ENCODE measurements around the gene SP100.

The SP100 gene

GRCh38 chr2:230512955-230513748 is 97.2 kb downstream of the SP100 start:
- no peak overlapping the region for H3K4me3 ChIP-seq (ENCODE audit: low read length)
- DNase-seq (ENCODE audit: low read depth, low spot score): no peak

GRCh38 chr2:230520061-230520874 is 104.3 kb downstream of the SP100 start:
- DNase-seq (ENCODE audit: low read depth, low spot score): no peak
- no peak overlapping the region for H3K4me3 ChIP-seq (ENCODE audit: low read length)

GRCh38 chr2:230520875-230521155 is 104.8 kb downstream of the SP100 start:
- no peak for DNase-seq (ENCODE audit: low read depth, low spot score)
- H3K4me3 ChIP-seq (ENCODE audit: low read length): no peak overlapping the region

- no peak for DNase-seq (ENCODE audit: low read depth, low spot score)
- no peak overlapping the region for H3K4me3 ChIP-seq (ENCODE audit: low read length)
Measured at GRCh38 chr2:230521386-230521785, 105.4 kb downstream of the SP100 start.

- no peak overlapping the region for H3K4me3 ChIP-seq (ENCODE audit: low read length)
- no peak for DNase-seq (ENCODE audit: low read depth, low spot score)
Measured at GRCh38 chr2:230525682-230526081, 109.7 kb downstream of the SP100 start.

GRCh38 chr2:230537531-230537976 is 121.6 kb downstream of the SP100 start:
- H3K4me3 ChIP-seq (ENCODE audit: low read length): no peak overlapping the region
- no peak for DNase-seq (ENCODE audit: low read depth, low spot score)

- no peak for DNase-seq (ENCODE audit: low read depth, low spot score)
- no peak overlapping the region for H3K4me3 ChIP-seq (ENCODE audit: low read length)
Measured at GRCh38 chr2:230540332-230540731, 124.3 kb downstream of the SP100 start.

- no peak overlapping the region for H3K4me3 ChIP-seq (ENCODE audit: low read length)
- no peak for DNase-seq (ENCODE audit: low read depth, low spot score)
Measured at GRCh38 chr2:230541934-230542380, 126.0 kb downstream of the SP100 start.

- H3K4me3 ChIP-seq (ENCODE audit: low read length): no peak overlapping the region
- no peak for DNase-seq (ENCODE audit: low read depth, low spot score)
Measured at GRCh38 chr2:230542751-230543150, 126.8 kb downstream of the SP100 start.

- H3K4me3 ChIP-seq (ENCODE audit: low read length): no peak overlapping the region
- no peak for DNase-seq (ENCODE audit: low read depth, low spot score)
Measured at GRCh38 chr2:230552181-230552580, 136.2 kb downstream of the SP100 start.

GRCh38 chr2:230557065-230557464 is 141.1 kb downstream of the SP100 start:
- no peak for DNase-seq (ENCODE audit: low read depth, low spot score)
- no peak overlapping the region for H3K4me3 ChIP-seq (ENCODE audit: low read length)

- no peak for DNase-seq (ENCODE audit: low read depth, low spot score)
- no peak overlapping the region for H3K4me3 ChIP-seq (ENCODE audit: low read length)
Measured at GRCh38 chr2:230564805-230565779, 149.1 kb downstream of the SP100 start.

GRCh38 chr2:230569298-230569697 is 153.3 kb downstream of the SP100 start:
- DNase-seq (ENCODE audit: low read depth, low spot score): no peak
- H3K4me3 ChIP-seq (ENCODE audit: low read length): no peak overlapping the region

GRCh38 chr2:230570987-230571386 is 155.0 kb downstream of the SP100 start:
- DNase-seq (ENCODE audit: low read depth, low spot score): no peak
- no peak overlapping the region for H3K4me3 ChIP-seq (ENCODE audit: low read length)

- peak; percentile 39 for DNase-seq (ENCODE audit: low read depth, low spot score)
- H3K4me3 ChIP-seq (ENCODE audit: low read length): no peak overlapping the region
Measured at GRCh38 chr2:230575642-230576324, 159.8 kb downstream of the SP100 start.

- no peak overlapping the region for H3K4me3 ChIP-seq (ENCODE audit: low read length)
- DNase-seq (ENCODE audit: low read depth, low spot score): no peak
Measured at GRCh38 chr2:230577114-230577513, 161.1 kb downstream of the SP100 start.

GRCh38 chr2:230578106-230578505 is 162.1 kb downstream of the SP100 start:
- H3K4me3 ChIP-seq (ENCODE audit: low read length): no peak overlapping the region
- no peak for DNase-seq (ENCODE audit: low read depth, low spot score)

GRCh38 chr2:230582851-230583283 is 166.9 kb downstream of the SP100 start:
- no peak for DNase-seq (ENCODE audit: low read depth, low spot score)
- no peak overlapping the region for H3K4me3 ChIP-seq (ENCODE audit: low read length)

GRCh38 chr2:230583581-230583980 is 167.6 kb downstream of the SP100 start:
- no peak overlapping the region for H3K4me3 ChIP-seq (ENCODE audit: low read length)
- no peak for DNase-seq (ENCODE audit: low read depth, low spot score)

Measured in Jurkat, Clone E6-1 (cell line).